ENCODE data around the gene TUBB2B.
A peak's percentile ranks its signal among the peaks of the same experiment; 100 is the strongest.

The TUBB2B gene

GRCh38 chr6:3227363-3228045 lies at the start of gene TUBB2B:
TUBB2B (minus strand) TSS chr6:3227653; CDS start chr6:3227543, 110 bp downstream.
- peak; percentile 65 for DNase-seq

- no peak for DNase-seq
Observed at GRCh38 chr6:3277251-3277650, 49.8 kb upstream of the TUBB2B start.

- no peak for DNase-seq
Observed at GRCh38 chr6:3276174-3277167, 49.0 kb upstream of the TUBB2B start.

- DNase-seq: no peak
Observed at GRCh38 chr6:3273707-3274521, 46.5 kb upstream of the TUBB2B start.

DNA sequence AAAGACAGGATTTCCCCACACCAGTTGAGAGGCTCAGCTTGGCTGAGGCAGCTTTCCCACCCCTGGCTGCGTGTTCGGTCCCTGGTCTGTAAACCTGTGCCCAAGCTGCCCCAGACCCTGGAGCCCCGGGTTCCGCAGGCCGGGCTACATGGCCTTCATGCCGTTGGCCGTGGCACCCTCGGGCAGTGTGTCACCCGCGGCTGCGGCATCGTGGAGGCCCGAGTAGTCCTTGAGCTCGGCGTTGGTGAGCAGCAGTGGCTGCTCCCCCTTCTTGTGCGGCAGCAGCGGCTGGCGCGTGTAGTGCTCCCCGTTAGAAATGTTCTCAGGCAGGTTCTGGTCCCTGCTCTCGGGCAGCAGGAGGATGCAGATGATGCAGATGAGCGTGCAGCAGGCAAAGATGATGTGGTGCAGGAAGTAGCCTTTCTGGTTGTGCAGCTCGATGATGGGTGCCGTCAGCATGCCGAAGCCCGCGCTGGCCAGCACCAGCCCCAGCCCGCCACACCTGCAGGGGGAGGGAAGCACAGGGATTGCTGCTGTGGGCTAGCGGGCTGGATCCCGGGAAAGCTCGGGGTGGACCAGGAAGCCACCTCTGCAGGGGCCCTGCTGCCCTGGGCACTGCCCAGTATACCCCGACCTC lies 45.6 kb upstream of the TUBB2B start:
- no peak for DNase-seq

- no peak for DNase-seq
Observed at GRCh38 chr6:3271756-3272155, 44.3 kb upstream of the TUBB2B start.

- no peak for DNase-seq
Observed at GRCh38 chr6:3270258-3270657, 42.8 kb upstream of the TUBB2B start.

GRCh38 chr6:3269281-3269975 lies 42.0 kb upstream of the TUBB2B start:
- DNase-seq: no peak

GRCh38 chr6:3268680-3269079 lies 41.2 kb upstream of the TUBB2B start:
- no peak for DNase-seq

DNA sequence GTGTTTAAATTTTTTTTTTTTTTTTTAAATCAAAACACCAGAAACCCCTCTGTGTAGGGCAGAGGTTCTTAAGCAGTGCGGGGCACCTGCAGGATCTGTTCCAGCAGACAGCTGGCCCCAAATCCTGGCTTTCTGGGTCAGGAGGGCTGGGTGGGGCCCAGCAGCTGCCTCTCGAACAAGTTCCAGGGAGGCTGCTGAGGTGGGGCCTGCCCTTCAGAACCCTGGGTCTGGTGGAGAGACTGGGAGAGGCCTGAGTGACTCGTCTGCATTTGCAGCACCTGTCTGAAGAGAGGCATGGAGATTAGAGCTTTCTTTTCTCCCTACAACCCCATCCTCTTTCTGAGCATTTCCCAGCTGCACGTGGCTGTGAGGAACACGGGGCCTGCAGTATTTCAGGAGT lies 39.7 kb upstream of the TUBB2B start:
- no peak for DNase-seq

DNA sequence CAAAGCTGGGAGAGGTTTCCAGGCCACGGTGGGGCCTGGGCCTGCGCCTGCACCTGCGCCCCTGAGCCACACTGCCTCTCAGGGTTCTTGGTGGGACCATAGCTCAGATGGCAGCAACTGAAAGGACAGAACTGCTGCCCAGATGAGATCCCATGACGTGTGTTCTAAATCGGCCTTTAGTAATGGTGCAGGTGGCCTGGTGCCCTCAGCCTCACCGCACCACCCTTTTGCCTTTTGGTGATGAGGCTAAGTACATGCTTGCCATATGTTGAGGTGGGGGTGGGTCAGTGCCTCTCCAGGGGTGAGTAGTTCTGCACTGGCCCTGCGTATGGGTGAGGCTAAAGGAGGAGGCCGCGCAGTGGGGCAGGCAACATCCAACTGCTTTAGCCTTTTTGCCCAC lies 38.7 kb upstream of the TUBB2B start:
- DNase-seq: no peak

DNA sequence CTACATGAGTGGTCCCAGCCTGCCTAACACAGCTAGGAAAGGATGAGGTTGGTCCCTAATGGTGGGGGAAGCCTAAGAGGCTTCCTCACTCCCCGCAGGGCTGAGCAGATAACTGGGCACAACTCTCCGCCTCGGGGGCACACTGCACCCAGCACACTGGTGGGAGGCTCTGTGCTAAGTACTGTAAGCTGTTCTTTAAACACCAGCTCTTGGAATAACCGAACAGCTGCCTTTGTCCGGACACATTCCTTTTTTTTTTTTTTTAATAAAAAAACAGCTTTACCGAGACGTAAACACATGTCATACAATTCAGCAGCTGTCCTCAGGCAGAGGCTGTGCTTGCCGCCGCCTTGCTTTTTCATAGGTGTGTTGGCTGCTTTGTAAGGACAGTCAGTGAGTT lies 38.2 kb upstream of the TUBB2B start:
- DNase-seq: no peak

DNA sequence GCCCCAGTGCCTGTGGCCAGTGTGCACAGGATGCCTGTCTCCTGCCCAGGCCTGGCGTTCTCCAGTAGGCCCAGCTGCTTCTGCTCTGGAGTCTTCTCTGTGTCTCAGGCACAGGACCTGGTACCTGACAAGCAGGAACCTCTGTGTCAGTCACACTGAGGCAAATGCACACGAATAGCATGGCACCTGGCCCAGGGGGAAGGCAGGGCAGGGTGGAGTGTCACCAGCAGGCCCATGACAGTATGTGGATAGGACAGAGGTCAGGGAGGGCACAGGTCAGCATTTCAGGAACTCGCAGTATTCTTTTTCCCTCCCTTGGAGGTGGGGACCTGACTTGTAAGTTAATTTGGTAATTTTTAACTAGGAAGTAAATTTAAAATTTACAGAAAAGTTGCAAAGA lies 36.9 kb upstream of the TUBB2B start:
- DNase-seq: no peak

DNA sequence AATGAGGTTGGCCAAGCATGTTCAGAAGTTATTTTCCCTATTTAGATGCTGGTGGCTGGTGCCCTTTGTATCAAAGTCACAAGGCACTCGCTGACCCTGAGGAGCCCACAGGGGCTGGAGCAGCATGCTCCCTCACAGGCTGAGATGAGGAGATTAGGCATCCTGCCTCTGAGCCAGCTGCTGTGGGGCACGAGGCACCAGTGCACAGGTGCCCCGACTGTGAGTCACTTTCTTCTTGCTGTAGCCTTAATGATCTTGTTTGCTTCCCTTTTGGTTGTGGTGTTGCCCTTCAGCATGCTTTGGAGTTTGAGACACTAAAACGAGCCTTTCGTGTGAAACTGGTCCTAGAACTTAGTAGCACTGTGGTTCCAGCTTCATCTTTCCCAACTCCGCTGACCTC lies 35.6 kb upstream of the TUBB2B start:
- no peak for DNase-seq

- DNase-seq: no peak
Observed at GRCh38 chr6:3261921-3262320, 34.5 kb upstream of the TUBB2B start.

DNA sequence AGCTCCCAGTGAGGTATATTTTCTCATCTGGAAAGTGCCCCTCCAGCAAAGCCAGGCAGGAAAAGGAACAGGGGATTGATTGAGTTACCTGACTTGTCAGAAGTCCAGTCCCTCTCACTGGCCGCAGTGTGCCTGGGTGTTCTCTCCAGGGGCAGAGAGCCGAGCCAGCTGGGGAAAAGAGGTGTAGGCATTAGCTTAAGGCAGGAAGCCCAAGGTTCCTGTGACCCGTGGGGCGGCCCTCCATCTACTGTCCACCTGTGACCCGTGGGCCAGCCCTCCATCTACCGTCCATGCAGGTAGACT lies 34.0 kb upstream of the TUBB2B start:
- no peak for DNase-seq

GRCh38 chr6:3260772-3261517 lies 33.5 kb upstream of the TUBB2B start:
- DNase-seq: no peak

DNA sequence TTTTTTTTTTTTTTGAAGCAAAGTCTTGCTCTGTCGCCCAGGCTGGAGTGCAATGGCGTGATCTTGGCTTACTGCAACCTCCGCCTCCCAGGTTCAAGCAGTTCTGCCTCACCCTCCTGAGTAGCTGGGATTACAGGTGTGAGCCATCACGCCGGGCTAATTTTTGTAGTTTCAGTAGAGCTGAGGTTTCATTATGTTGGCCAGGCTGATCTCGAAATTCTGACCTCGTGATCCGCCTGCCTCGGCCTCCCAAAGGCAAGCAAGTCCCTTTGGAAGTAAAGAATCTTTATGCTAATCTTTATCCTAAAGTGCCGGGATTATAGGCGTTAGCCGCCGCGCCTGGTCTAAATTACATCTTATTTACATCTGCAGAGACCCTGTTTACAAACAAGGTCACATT lies 32.8 kb upstream of the TUBB2B start:
- no peak for DNase-seq

- no peak for DNase-seq
Observed at GRCh38 chr6:3259491-3259958, 32.1 kb upstream of the TUBB2B start.

- DNase-seq: peak; percentile 97
Observed at GRCh38 chr6:3258720-3259490, 31.5 kb upstream of the TUBB2B start, which contains the start of gene PSMG4. PSMG4 (plus strand) TSS chr6:3258947; CDS start chr6:3259023, 76 bp downstream.

All from 8988T (cell line).